DMS 273 (cell line): ENCODE data around the gene SV2C.
"Not testable (repeated sequence)": the region's sequence is repeated elsewhere in the genome, so short reads cannot be mapped to it uniquely, and the experiment has no call there.

Experiments
- DNase-seq: peaks from one replicate; lab custom pipeline; 2025; ENCODE audit not compliant: unreplicated experiment; lab: John Stamatoyannopoulos, UW

The SV2C gene

GRCh38 chr5:76334574-76334973 is 251.4 kb downstream of the SV2C start:
- no peak for DNase-seq

GRCh38 chr5:76335451-76335850 is 252.3 kb downstream of the SV2C start:
- not testable (repeated sequence) for DNase-seq

- not testable (repeated sequence) for DNase-seq
These were observed 253.1 kb downstream of the SV2C start for GRCh38 chr5:76336253-76336809.

GRCh38 chr5:76337953-76338451 is 254.8 kb downstream of the SV2C start:
- peak; percentile 65 for DNase-seq

- no peak for DNase-seq
These were observed 256.7 kb downstream of the SV2C start for GRCh38 chr5:76339919-76340318.

- DNase-seq = peak; percentile 41
These were observed 258.6 kb downstream of the SV2C start for GRCh38 chr5:76341651-76342334.

- no peak for DNase-seq
These were observed 259.3 kb downstream of the SV2C start for GRCh38 chr5:76342474-76342873.

GRCh38 chr5:76345582-76345981 is 262.4 kb downstream of the SV2C start:
- DNase-seq = no peak

- no peak for DNase-seq
These were observed 268.0 kb downstream of the SV2C start for GRCh38 chr5:76351176-76351575.

GRCh38 chr5:76351577-76351976 is 268.4 kb downstream of the SV2C start:
- DNase-seq = no peak

- no peak for DNase-seq
These were observed 273.7 kb downstream of the SV2C start for GRCh38 chr5:76356887-76357286.

GRCh38 chr5:76363352-76364225 is 280.4 kb downstream of the SV2C start:
- DNase-seq = peak; percentile 90

GRCh38 chr5:76364226-76364589 is 281.0 kb downstream of the SV2C start:
- DNase-seq = no peak

- DNase-seq = no peak
These were observed 282.4 kb downstream of the SV2C start for GRCh38 chr5:76365561-76365960.

- no peak for DNase-seq
These were observed 283.4 kb downstream of the SV2C start for GRCh38 chr5:76366596-76366995.

GRCh38 chr5:76367623-76368371 is 284.6 kb downstream of the SV2C start:
- DNase-seq = no peak

GRCh38 chr5:76368941-76369340 is 285.8 kb downstream of the SV2C start:
- DNase-seq = no peak

- DNase-seq = peak; percentile 13
These were observed 286.5 kb downstream of the SV2C start for GRCh38 chr5:76369668-76370067.

- no peak for DNase-seq
These were observed 288.8 kb downstream of the SV2C start for GRCh38 chr5:76371960-76372322.

- peak; percentile 20 for DNase-seq
These were observed 289.3 kb downstream of the SV2C start for GRCh38 chr5:76372323-76373054.
